Mesodermal cell (in vitro differentiated cells): ENCODE measurements around the gene THRB.

Source experiments
- H3K27ac ChIP-seq: 2 replicates; pipeline ENCODE4 v1.7.0; 2013; ENCODE audit warnings: mild to moderate bottlenecking, low read depth, low read length, moderate library complexity; ENCODE audit not compliant: severe bottlenecking
- H3K36me3 ChIP-seq: 2 replicates; pipeline ENCODE4 v1.7.1; 2013; ENCODE audit warnings: mild to moderate bottlenecking, low read length, moderate library complexity; ENCODE audit not compliant: control insufficient read depth, insufficient read depth
- H3K4me1 ChIP-seq: one replicate; pipeline ENCODE4 v1.7.1; 2013; ENCODE audit warnings: mild to moderate bottlenecking, low read length; ENCODE audit not compliant: insufficient read depth, control insufficient read depth, poor library complexity, severe bottlenecking
- H3K4me3 ChIP-seq: 2 replicates; pipeline ENCODE4 v1.7.0; 2013; ENCODE audit warnings: low read length, control low read depth, mild to moderate bottlenecking; ENCODE audit not compliant: insufficient read depth, poor library complexity, severe bottlenecking; ENCODE audit errors: extremely low read depth
- H3K9me3 ChIP-seq: 2 replicates; pipeline ENCODE4 v1.7.1; 2013; ENCODE audit warnings: mild to moderate bottlenecking, low read length, moderate library complexity; ENCODE audit not compliant: control insufficient read depth
- WGBS, 2 experiments: methylation state at CpG; one replicate each; pipeline ENCODE4 v1.1.5; 2013; ENCODE audit warnings: missing lambda C conversion rate in 2 of 2; ENCODE audit not compliant: insufficient coverage in 2 of 2; 5-methylcytosine and 5-hydroxymethylcytosine counted together

Gene THRB

GRCh38 chr3:24523988-24524727, 29.5 kb upstream of the THRB start:
- Histone ChIP-seq H3K36me3 (no peaks in the 10 kb centered on the region), H3K27ac (no peak overlapping the region), H3K4me3 (no peak overlapping the region), H3K4me1 (no peaks in the 10 kb centered on the region), H3K9me3 (no peaks in the 10 kb centered on the region)
- WGBS, 2 experiments, result 80 to 100% methylated on average over 1 of the region's 3 CpGs

GRCh38 chr3:24523215-24523614, 28.6 kb upstream of the THRB start:
- H3K27ac ChIP-seq, result no peak overlapping the region
- WGBS, 2 experiments, result no CpG with 5 or more reads among the region's 2 CpGs

GRCh38 chr3:24522146-24522579, 27.5 kb upstream of the THRB start:
- no peaks in the 10 kb centered on the region for H3K4me1 ChIP-seq
- H3K4me3 ChIP-seq, result peak overlapping the region; percentile 52
- H3K27ac ChIP-seq, result no peak overlapping the region
- WGBS, 2 experiments, result 0 to 5% methylated on average over 6 to 8 of the region's 16 CpGs
- no peaks in the 10 kb centered on the region for H3K9me3 ChIP-seq
- H3K36me3 ChIP-seq, result no peaks in the 10 kb centered on the region

More at GRCh38 chr3:24523215-24523614, 28.6 kb upstream of the THRB start:
- Histone ChIP-seq H3K4me3 (no peak overlapping the region), H3K4me1 (no peaks in the 10 kb centered on the region), H3K36me3 (no peaks in the 10 kb centered on the region), H3K9me3 (no peaks in the 10 kb centered on the region)

- H3K4me1 ChIP-seq, result no peaks in the 10 kb centered on the region
- peak overlapping the region; percentile 52 for H3K4me3 ChIP-seq
- WGBS, 2 experiments, result 0% methylated on average over 50 to 62 of the region's 79 CpGs
- H3K9me3 ChIP-seq, result no peaks in the 10 kb centered on the region
- H3K36me3 ChIP-seq, result no peaks in the 10 kb centered on the region
- no peak overlapping the region for H3K27ac ChIP-seq
Observed at GRCh38 chr3:24521420-24522145, 26.9 kb upstream of the THRB start.

- no peaks in the 10 kb centered on the region for H3K4me1 ChIP-seq
- 3 to 9% methylated on average over 5 to 7 of the region's 8 CpGs for WGBS, 2 experiments
- H3K27ac ChIP-seq, result no peak overlapping the region
- H3K36me3 ChIP-seq, result no peaks in the 10 kb centered on the region
- H3K4me3 ChIP-seq, result peak overlapping the region; percentile 52
- no peaks in the 10 kb centered on the region for H3K9me3 ChIP-seq
Observed at GRCh38 chr3:24520976-24521419, 26.3 kb upstream of the THRB start.

GRCh38 chr3:24520101-24520495, 25.4 kb upstream of the THRB start:
- Histone ChIP-seq H3K36me3 (no peaks in the 10 kb centered on the region), H3K9me3 (no peaks in the 10 kb centered on the region), H3K4me1 (no peaks in the 10 kb centered on the region), H3K4me3 (no peak overlapping the region), H3K27ac (no peak overlapping the region)
- 75 to 91% methylated on average over 1 to 2 of the region's 2 CpGs for WGBS, 2 experiments

- H3K9me3 ChIP-seq, result no peaks in the 10 kb centered on the region
- no peak overlapping the region for H3K4me3 ChIP-seq
- WGBS, 2 experiments, result 50 to 55% methylated on average over 8 of the region's 15 CpGs
- no peaks in the 10 kb centered on the region for H3K4me1 ChIP-seq
- no peak overlapping the region for H3K27ac ChIP-seq
- no peaks in the 10 kb centered on the region for H3K36me3 ChIP-seq
Observed at GRCh38 chr3:24519368-24520100, 24.9 kb upstream of the THRB start.

- Histone ChIP-seq H3K27ac (no peak overlapping the region), H3K9me3 (no peaks in the 10 kb centered on the region)
- WGBS, 2 experiments, result 25 to 59% methylated on average over 2 of the region's 4 CpGs
Observed at GRCh38 chr3:24518990-24519367, 24.3 kb upstream of the THRB start.

GRCh38 chr3:24514119-24514518, 19.5 kb upstream of the THRB start:
- H3K36me3 ChIP-seq, result no peaks in the 10 kb centered on the region
- WGBS, 2 experiments, result no CpG with 5 or more reads among the region's 4 CpGs
- no peaks in the 10 kb centered on the region for H3K9me3 ChIP-seq
- H3K4me1 ChIP-seq, result no peaks in the 10 kb centered on the region
- no peak overlapping the region for H3K27ac ChIP-seq
- no peak overlapping the region for H3K4me3 ChIP-seq

More at GRCh38 chr3:24518990-24519367, 24.3 kb upstream of the THRB start:
- Histone ChIP-seq H3K36me3 (no peaks in the 10 kb centered on the region), H3K4me3 (no peak overlapping the region), H3K4me1 (no peaks in the 10 kb centered on the region)

- no peaks in the 10 kb centered on the region for H3K4me1 ChIP-seq
- H3K36me3 ChIP-seq, result no peaks in the 10 kb centered on the region
- H3K27ac ChIP-seq, result no peak overlapping the region
- no peaks in the 10 kb centered on the region for H3K9me3 ChIP-seq
- no CpG with 5 or more reads among the region's 1 CpG for WGBS, 2 experiments
- H3K4me3 ChIP-seq, result no peak overlapping the region
Observed at GRCh38 chr3:24513463-24513862, 18.8 kb upstream of the THRB start.
